Right ventricle myocardium inferior (tissue), 1 donor: Measurements from ENCODE around the gene CCDC9B. TPM values are rescaled to one million over a fixed set of nuclear protein-coding genes. Genes with fewer than 3 reads are reported as not detected.

Experiments used
- ATAC-seq: fragments of 200-7000 bp; cut with Tn5 transposase; one replicate; pipeline ENCODE4 v1.9.1; 2020; ENCODE audit warnings: mild to moderate bottlenecking, moderate library complexity
- DNase-seq: peaks from one replicate; pipeline ENCODE4 v3.0.0; 2021; ENCODE audit errors: missing footprints
- intact Hi-C: fragments of 100-400 bp; cut with DNase I; formaldehyde crosslinking; loops from one replicate; pipeline ENCODE4 v1.11.0; 2022
- total RNA-seq: library from RNA; stranded (reverse); fragmentation: NEBNext Ultra II Directional; extraction: Animal tissue kit (Norgen Biotek cat#: 25700); gene quantifications from one replicate; pipeline ENCODE4 v1.2.1, GENCODE V29; 2021
- donor health status: DM: no; HTN: yes; CAD: no; lungs with severe emphysema.

The CCDC9B gene
- total RNA-seq, 1 donor from 2014 or later = 162 TPM

GRCh38 chr15:40322531-40323238 lies 18.1 kb downstream of the CCDC9B start:
- ATAC-seq = no peak
- intact Hi-C loops = loop anchor here (1.0 kb wide), 3 partner anchors 18 to 99 kb away; partner anchors contain the start of gene CCDC9B
- DNase-seq = no peak

- intact Hi-C loops = no loop called here
- ATAC-seq = peak; percentile 15
- DNase-seq = no peak
These were observed 19.8 kb downstream of the CCDC9B start for GRCh38 chr15:40320931-40321371.

- intact Hi-C loops = no loop called here
- no peak for DNase-seq
- no peak for ATAC-seq
These were observed 20.3 kb downstream of the CCDC9B start for GRCh38 chr15:40320409-40320808.

- ATAC-seq = no peak
- DNase-seq = no peak
- intact Hi-C loops = no loop called here
These were observed 23.2 kb downstream of the CCDC9B start for GRCh38 chr15:40317580-40317979.

GRCh38 chr15:40316931-40317330 lies 23.8 kb downstream of the CCDC9B start:
- intact Hi-C loops = no loop called here
- ATAC-seq (no peak), DNase-seq (no peak)

- ATAC-seq = no peak
- no peak for DNase-seq
- intact Hi-C loops = loop anchor here (5.0 kb wide), 1 partner anchor 97 kb away; no protein-coding TSS in a partner anchor
These were observed 25.9 kb downstream of the CCDC9B start for GRCh38 chr15:40314723-40315276.

- intact Hi-C loops = loop anchor here (5.0 kb wide), 1 partner anchor 96 kb away; no protein-coding TSS in a partner anchor
- no peak for DNase-seq
- ATAC-seq = peak; percentile 65
These were observed 27.0 kb downstream of the CCDC9B start for GRCh38 chr15:40313531-40314398.

- ATAC-seq (no peak), DNase-seq (no peak)
- intact Hi-C loops = loop anchor here (5.0 kb wide), 1 partner anchor 95 kb away; no protein-coding TSS in a partner anchor
These were observed 28.2 kb downstream of the CCDC9B start for GRCh38 chr15:40312370-40313158.

GRCh38 chr15:40310993-40311392 lies 29.7 kb downstream of the CCDC9B start:
- intact Hi-C loops = loop anchor here (1.0 to 5.0 kb wide), 2 partner anchors 32 to 94 kb away; no protein-coding TSS in a partner anchor
- no peak for ATAC-seq
- DNase-seq = no peak

- intact Hi-C loops = loop anchor here (1.0 to 5.0 kb wide), 2 partner anchors 31 to 93 kb away; no protein-coding TSS in a partner anchor
- ATAC-seq (peak; percentile 74), DNase-seq (peak; percentile 81)
These were observed 30.5 kb downstream of the CCDC9B start for GRCh38 chr15:40310001-40310959.

- intact Hi-C loops = no loop called here
- DNase-seq = no peak
- ATAC-seq = no peak
These were observed 31.3 kb downstream of the CCDC9B start for GRCh38 chr15:40309344-40309862.

- intact Hi-C loops = no loop called here
- peak; percentile 57 for ATAC-seq
- peak; percentile 81 for DNase-seq
These were observed 33.1 kb downstream of the CCDC9B start, which contains the start of gene PLCB2 for GRCh38 chr15:40307421-40308211. PLCB2 (minus strand) TSS chr15:40307935; CDS start chr15:40307672, 263 bp downstream.

- intact Hi-C loops = no loop called here
These were observed 33.8 kb downstream of the CCDC9B start for GRCh38 chr15:40306908-40307307.

GRCh38 chr15:40306371-40306770 lies 34.4 kb downstream of the CCDC9B start:
- no peak for ATAC-seq
- intact Hi-C loops = no loop called here
- no peak for DNase-seq

More at GRCh38 chr15:40306908-40307307, 33.8 kb downstream of the CCDC9B start:
- ATAC-seq = no peak
- DNase-seq = no peak

GRCh38 chr15:40305281-40305680 lies 35.5 kb downstream of the CCDC9B start:
- intact Hi-C loops = no loop called here
- ATAC-seq (no peak), DNase-seq (no peak)

- DNase-seq = no peak
- intact Hi-C loops = no loop called here
- no peak for ATAC-seq
These were observed 37.2 kb downstream of the CCDC9B start for GRCh38 chr15:40303576-40303975.
